ENCODE measurements around the gene VWA5B1.

- TF ChIP-seq SPI1 (IDR thresholded peaks at IDR 0.05; ENCODE audit: low read depth, low read length) (no peak), POLR2AphosphoS5 (IDR thresholded peaks at IDR 0.05; ENCODE audit: low read depth, low read length) (no peak), POLR2A (IDR thresholded peaks at IDR 0.05; ENCODE audit: low read depth, low read length) (no peak), TAF1 (IDR thresholded peaks at IDR 0.05; ENCODE audit: low read depth, low read length) (no peak), POU2F2 (IDR thresholded peaks at IDR 0.05; ENCODE audit: low read depth, low read length) (no peak)
Observed at GRCh38 chr1:20371411-20371810, 80.7 kb downstream of the VWA5B1 start.
